SK-MEL-5 (cell line): ENCODE data around the gene CDK14. TPM values are rescaled to one million over a fixed set of nuclear protein-coding genes. Genes with fewer than 3 reads are reported as not detected.

Source experiments
- DNase-seq: peaks from one replicate; pipeline ENCODE4 v3.0.0-alpha.2; 2016; ENCODE audit warnings: low read depth, low spot score
- in situ Hi-C: cut with HindIII; loops from 2 replicates; pipeline ENCODE4 v1.10.0; 2016; ENCODE audit warnings: low sequenced_read_pairs, high pct_unique_total_duplicates, low pct_unique_long_range_greater_than_20kb
- total RNA-seq: library from RNA; depleted of rRNA; stranded (reverse); fragments of >200 nt; shearing (Covaris generic); gene quantifications from 2 replicates; pipeline ENCODE4 v1.2.3, GENCODE V29; 2014

Gene CDK14
- total RNA-seq, 1 experiment from 2014 or later, result 2.3 TPM

DNA sequence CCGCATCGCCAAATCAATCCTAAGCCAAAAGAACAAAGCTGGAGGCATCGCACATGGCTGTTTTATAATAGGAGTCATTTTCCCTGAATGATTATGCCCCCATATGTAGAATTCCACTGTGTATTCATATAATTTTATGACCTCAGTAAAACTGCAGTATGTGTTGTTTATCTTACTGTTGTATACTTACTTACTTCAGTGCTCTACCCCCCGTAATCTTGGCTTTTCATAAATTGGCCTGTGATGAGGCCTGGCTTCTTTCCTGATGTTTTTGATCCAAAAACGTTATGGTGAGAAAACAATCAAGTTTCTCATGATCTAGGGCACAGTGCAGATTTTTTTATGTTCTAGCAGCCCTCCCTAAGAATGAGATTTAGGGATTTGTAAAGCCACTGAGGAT, 361.8 kb downstream of the CDK14 start:
- no peak for DNase-seq

GRCh38 chr7:90958647-90959046, 362.5 kb downstream of the CDK14 start:
- DNase-seq, result no peak
- in situ Hi-C loops, result no loop called here

More for the DNA sequence above, 361.8 kb downstream of the CDK14 start:
- in situ Hi-C loops, result no loop called here

DNA sequence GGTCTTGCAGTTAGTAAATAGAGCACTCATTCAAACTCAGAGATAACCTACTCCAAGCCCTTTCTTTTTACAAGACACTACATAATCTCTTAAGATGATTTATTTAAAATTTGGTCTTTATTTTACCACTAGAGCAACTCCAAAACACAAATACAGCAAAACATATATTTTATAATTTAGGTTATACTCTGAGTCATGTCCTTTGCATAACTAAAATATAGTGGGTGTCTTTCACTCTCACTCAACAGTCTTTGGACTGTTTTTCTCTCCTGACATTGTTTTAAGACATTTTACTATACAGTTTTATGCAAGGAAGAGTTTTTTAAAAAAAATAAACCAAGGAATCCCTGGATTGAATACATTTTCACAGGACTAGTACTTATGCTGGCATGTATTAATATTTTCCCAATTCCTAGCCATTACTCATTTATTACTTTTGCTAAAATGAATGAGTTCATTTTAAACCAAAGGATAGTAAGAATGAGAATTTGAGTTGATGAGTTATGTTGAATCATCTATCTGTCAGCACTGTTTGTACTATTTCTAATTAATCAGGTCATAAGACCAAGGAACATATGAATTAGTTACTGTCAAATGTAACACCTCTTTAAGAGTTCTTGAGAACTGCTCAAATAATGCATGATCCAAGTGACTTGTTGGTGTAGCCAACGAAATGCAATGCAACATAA, 365.1 kb downstream of the CDK14 start:
- no peak for DNase-seq
- in situ Hi-C loops, result no loop called here

DNA sequence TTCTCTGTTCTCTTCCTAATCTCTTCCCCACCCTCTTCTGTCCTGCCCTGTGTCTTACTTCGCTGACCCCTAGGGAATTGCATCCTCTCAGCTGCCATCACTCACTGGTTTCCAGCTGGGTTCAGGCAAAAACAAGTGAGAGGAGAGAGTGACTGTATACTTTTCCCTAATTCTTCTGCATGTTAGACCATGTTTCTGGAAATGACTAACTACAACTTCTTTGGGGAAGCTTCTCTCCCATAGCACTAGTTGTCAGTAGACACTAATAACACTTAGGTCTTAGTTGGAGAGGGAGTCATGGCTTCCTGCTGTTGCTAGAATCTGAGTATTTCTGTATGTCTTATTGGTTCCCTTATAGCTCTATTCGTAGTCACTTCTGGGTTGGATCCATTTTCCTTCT, 369.1 kb downstream of the CDK14 start:
- in situ Hi-C loops, result no loop called here
- no peak for DNase-seq

GRCh38 chr7:90966346-90966745, 370.2 kb downstream of the CDK14 start:
- no peak for DNase-seq
- in situ Hi-C loops, result no loop called here

GRCh38 chr7:90968871-90969270, 372.8 kb downstream of the CDK14 start:
- no peak for DNase-seq
- in situ Hi-C loops, result no loop called here

DNA sequence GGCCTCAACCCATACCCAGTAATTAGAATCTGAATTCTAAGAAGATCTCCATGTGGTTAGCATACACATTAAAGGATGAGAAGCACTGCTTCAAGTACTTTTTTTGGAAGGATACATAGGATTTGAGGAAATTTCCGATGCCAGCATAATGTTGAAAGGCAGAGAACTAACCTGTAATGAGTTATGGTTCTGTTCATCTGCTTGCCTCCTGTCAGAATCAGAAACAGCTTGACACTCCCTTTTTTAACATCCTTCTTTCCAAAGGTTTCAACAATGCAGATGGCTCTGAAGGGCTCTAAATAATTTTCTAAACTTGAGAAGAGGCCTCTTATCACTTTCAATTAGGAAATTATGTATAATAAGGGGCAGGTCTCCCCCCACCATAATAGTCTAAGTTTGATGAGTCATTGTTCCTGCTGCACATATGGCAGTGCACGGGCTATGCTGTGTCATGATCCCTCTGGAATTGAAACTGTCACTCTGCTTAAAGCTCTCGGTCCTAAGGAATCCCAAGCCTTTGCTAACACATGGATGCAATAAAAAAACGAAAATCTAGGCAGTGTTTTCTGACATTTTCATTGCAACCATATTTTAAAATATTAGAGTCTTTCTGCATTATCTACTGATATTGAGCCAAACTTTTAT, 376.9 kb downstream of the CDK14 start:
- DNase-seq, result no peak
- in situ Hi-C loops, result no loop called here

GRCh38 chr7:90977056-90977455, 380.9 kb downstream of the CDK14 start:
- in situ Hi-C loops, result no loop called here

DNA sequence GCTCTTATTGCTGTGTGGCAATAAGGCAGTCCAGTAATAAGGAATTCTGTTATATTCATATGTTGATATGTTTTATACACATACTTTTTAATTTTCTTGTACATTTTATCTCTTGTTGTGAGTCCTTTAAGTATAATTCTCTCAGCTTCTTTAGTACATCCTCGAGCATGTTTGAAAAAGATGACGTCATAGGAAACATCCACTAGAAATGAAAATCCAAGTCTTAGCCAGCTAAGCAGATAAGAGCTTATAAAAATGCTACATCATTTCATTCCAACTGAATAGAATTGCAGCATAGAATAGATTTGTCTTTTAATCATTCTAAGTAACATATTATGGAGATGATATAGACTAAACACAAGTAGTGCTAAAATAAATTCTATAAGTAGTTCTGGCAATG, 384.4 kb downstream of the CDK14 start:
- DNase-seq, result no peak
- in situ Hi-C loops, result no loop called here

More at GRCh38 chr7:90977056-90977455, 380.9 kb downstream of the CDK14 start:
- no peak for DNase-seq

DNA sequence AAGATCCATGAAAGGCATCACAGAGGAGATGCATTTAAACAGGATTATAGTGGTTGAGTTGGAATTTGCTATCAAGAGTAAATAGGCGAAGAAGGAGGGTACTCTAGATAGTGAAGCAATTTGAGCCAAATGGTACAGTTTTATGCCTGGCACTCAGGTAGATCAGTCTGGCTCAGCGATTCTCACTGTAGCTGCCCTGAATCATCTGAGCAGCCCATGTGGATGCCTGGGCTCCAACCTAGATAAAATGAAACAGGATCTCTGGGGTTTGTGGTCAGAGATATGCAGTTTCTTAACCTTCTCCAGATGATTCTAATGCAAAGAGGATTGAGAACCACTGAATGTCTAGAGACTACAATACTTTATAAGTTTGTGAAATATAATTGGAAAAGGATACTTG, 386.1 kb downstream of the CDK14 start:
- in situ Hi-C loops, result no loop called here
- DNase-seq, result no peak

GRCh38 chr7:90984692-90985091, 388.6 kb downstream of the CDK14 start:
- DNase-seq, result no peak
- in situ Hi-C loops, result no loop called here

DNA sequence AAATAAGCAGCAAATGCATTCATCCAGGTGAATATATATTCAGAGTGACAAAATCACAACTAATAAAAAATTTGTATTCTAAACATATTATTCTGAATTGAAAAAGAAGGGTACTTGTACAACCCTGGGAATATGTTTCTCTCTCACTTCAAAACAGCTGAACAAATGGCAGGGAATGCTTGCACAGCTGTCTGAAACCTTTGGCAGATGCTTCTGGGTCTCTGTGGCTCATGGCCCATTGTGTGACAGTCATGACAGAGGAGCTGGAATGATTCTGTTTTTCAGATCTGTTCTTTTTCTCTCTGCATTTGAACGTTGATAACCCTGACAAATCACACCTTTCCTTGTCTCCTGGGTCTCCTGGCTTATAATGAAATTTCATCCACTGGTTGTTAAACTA, 392.4 kb downstream of the CDK14 start:
- DNase-seq, result no peak
- in situ Hi-C loops, result no loop called here

GRCh38 chr7:90988996-90989765, 393.1 kb downstream of the CDK14 start:
- in situ Hi-C loops, result no loop called here
- DNase-seq, result no peak

GRCh38 chr7:90994121-90994520, 398.0 kb downstream of the CDK14 start:
- in situ Hi-C loops, result no loop called here
- no peak for DNase-seq

DNA sequence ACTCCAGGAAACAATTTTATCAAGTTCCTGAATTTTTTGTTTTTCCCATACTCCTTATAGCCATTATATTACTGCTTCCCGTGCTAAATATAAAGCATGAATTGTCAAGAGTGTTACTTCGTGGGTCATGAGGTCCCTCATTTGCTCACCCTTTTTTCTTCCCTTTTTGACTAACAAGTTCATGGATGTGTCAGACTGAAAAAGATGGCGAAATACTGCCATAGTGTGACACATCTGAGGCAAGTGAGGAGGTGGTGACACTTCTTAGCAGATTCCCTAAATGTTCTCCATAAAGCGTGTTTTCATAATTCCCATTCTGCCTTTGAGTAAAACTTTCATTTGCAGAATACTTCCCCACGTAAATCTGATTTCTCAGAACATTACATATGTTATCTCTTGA, 398.5 kb downstream of the CDK14 start:
- no peak for DNase-seq
- in situ Hi-C loops, result no loop called here

GRCh38 chr7:90995996-90996395, 399.9 kb downstream of the CDK14 start:
- peak; percentile 21 for DNase-seq
- in situ Hi-C loops, result no loop called here

- no peak for DNase-seq
- in situ Hi-C loops, result no loop called here
These were observed 404.2 kb downstream of the CDK14 start for GRCh38 chr7:90999989-91000979.

DNA sequence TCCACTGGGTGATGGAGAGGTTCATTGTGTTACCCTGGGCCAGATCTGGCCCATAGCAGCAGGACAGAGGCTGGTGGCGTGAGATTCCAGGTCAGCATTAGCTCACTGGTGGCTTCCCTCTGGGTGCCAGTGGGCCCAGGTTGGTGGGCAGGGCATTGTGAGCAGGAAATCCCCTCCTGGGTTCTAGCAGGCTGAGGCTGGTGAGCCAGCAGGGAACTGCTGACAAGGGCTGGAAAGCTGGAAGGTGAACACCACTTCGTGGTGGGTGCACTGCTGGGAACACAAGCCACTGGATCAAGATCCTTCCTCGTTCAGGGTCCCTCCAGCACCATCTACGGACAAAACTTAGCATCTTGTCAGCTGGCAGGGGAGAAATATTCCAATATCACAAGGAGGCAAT, 408.9 kb downstream of the CDK14 start:
- DNase-seq, result no peak
- in situ Hi-C loops, result no loop called here
